KOPT-K1 (cell line): ENCODE measurements around the gene GPN2.
A peak's percentile ranks its signal among the peaks of the same experiment; 100 is the strongest.

Experiments used
- H3K27ac ChIP-seq: fragments of 200-600 bp; sonication (generic); 2 replicates; pipeline ENCODE4 v1.5.1; 2016; ENCODE audit warnings: antibody characterized with exemption, mild to moderate bottlenecking, low read depth, low read length; ENCODE audit not compliant: poor library complexity, severe bottlenecking
- H3K36me3 ChIP-seq: fragments of 200-600 bp; sonication (generic); 2 replicates; pipeline ENCODE4 v1.5.1; 2017; ENCODE audit warnings: antibody characterized with exemption, mild to moderate bottlenecking, low read length, moderate library complexity; ENCODE audit not compliant: insufficient read depth
- H3K9me3 ChIP-seq: fragments of 200-600 bp; sonication (generic); 2 replicates; pipeline ENCODE4 v1.5.1; 2017; ENCODE audit warnings: antibody characterized with exemption, low read length, mild to moderate bottlenecking; ENCODE audit not compliant: insufficient read depth, poor library complexity, severe bottlenecking

Gene GPN2

GRCh38 chr1:26833432-26834405 lies 56.4 kb downstream of the GPN2 start:
- peaks cover 73% of the 10 kb centered on the region for H3K36me3 ChIP-seq
- H3K9me3 ChIP-seq = no peaks in the 10 kb centered on the region
- H3K27ac ChIP-seq = peak overlapping the region; percentile 66

- peaks cover 62% of the 10 kb centered on the region for H3K36me3 ChIP-seq
- H3K9me3 ChIP-seq = no peaks in the 10 kb centered on the region
- peak overlapping the region; percentile 66 for H3K27ac ChIP-seq
Observed at GRCh38 chr1:26832249-26832960, 57.7 kb downstream of the GPN2 start.

- Histone ChIP-seq H3K36me3 (peaks cover 62% of the 10 kb centered on the region), H3K27ac (no peak overlapping the region), H3K9me3 (no peaks in the 10 kb centered on the region)
Observed at GRCh38 chr1:26831546-26832248, 58.4 kb downstream of the GPN2 start.

DNA sequence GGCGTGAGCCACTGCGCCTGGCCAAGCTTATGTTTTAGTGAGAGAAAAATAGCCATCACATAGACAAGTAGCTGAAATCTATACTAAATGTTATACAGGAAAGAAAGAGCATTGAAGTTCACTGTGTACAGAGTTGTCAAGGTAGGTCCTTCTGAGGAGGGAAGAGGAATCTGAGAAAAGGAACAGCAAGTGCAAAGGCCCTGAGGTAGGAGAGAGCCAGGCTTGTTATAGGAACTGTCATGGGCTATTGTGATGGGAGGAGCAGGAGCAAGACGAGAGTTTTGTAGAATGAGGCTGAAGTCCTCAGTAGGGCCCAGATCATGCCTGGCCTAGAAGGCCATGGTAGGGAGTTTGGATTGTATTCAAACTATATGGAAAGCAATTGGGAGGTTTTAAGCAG lies 59.0 kb downstream of the GPN2 start:
- no peak overlapping the region for H3K27ac ChIP-seq
- H3K9me3 ChIP-seq = no peaks in the 10 kb centered on the region
- peaks cover 59% of the 10 kb centered on the region for H3K36me3 ChIP-seq

DNA sequence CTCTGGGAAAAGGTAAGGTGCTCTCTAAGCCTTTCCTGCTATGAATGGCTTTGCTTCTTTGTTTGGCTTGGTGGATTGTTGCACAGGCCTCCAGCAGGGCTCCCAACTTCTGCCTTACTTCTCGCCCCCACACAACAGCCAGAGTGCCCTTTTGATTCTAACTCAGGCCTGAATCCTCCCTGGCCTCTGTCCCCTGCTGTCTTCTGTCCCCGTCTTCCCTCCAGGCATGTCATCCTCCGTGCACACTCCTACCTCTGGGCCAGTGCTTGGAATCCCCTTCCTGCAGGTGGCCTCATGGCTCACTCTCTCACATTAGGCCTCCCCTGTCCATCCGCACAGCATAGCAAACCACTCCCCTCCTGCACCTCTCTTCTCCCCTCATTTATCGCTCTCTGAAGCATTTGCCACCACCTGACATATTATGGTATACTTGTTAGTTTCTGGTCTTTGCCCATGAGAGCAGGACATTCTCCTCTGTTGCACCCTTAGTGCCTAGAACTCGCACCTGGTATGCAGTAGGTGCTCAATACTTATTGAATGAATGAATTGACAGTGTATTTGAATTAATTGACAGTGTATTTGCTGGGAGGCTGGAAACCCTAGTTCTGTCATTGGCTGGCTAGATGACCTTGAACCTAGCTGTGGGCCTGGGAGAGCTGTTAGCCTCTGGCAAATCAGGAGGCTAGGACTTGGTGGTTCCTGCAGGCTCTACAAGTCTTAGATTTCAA lies 60.7 kb downstream of the GPN2 start:
- Histone ChIP-seq H3K9me3 (no peaks in the 10 kb centered on the region), H3K27ac (no peak overlapping the region), H3K36me3 (peaks cover 42% of the 10 kb centered on the region)

GRCh38 chr1:26828411-26828991 lies 61.6 kb downstream of the GPN2 start:
- Histone ChIP-seq H3K36me3 (peaks cover 36% of the 10 kb centered on the region), H3K9me3 (no peaks in the 10 kb centered on the region), H3K27ac (no peak overlapping the region)

- Histone ChIP-seq H3K36me3 (peaks cover 29% of the 10 kb centered on the region), H3K9me3 (no peaks in the 10 kb centered on the region), H3K27ac (peak overlapping the region; percentile 65)
Observed at GRCh38 chr1:26827663-26828062, 62.4 kb downstream of the GPN2 start.

GRCh38 chr1:26827106-26827604 lies 62.9 kb downstream of the GPN2 start:
- no peaks in the 10 kb centered on the region for H3K9me3 ChIP-seq
- H3K36me3 ChIP-seq = peaks cover 24% of the 10 kb centered on the region
- H3K27ac ChIP-seq = peak overlapping the region; percentile 65

- H3K36me3 ChIP-seq = peaks cover 17% of the 10 kb centered on the region; the same call in 1 of the 2 replicates
- H3K27ac ChIP-seq = peak within 1 kb of the TSS; percentile 65
Observed at GRCh38 chr1:26826261-26827105, 63.6 kb downstream of the GPN2 start, which contains the start of gene ZDHHC18. Gene ZDHHC18 (plus strand): TSS chr1:26826688. CDS start chr1:26826805, 117 bp downstream.

More at GRCh38 chr1:26826261-26827105, 63.6 kb downstream of the GPN2 start, which contains the start of gene ZDHHC18:
- H3K9me3 ChIP-seq = no peaks in the 10 kb centered on the region
